ENCODE results near the gene ETHE1. TPM values are rescaled to one million over a fixed set of nuclear protein-coding genes. Genes with fewer than 3 reads are reported as not detected.

The ETHE1 gene
- total and polyA plus RNA-seq, 2 donors (not counting 1 experiment from before 2014, with no cell fraction given), result 16.0 to 39.4 TPM

DNA sequence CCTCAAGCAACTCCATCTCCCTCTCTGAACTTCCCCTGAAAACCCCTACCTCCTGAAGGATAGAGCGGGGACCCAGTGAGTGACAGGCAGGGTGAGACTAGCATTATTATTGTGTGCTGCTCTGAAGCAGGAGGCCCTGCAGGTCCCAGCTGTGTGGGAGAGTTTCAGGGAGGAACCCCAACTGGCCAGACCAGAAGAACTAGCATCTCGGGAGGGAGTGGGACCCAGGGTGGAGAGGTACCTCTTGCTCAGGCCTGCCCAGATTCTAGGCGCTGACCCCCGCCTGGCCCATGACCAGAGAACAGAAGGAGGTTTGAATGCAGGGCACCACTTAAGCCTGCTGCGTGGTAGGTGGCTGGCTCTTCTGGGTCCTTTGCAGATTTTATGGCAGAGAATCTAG lies 55.9 kb downstream of the ETHE1 start:
- H3K9ac ChIP-seq (ENCODE audit: low read length), result no peak overlapping the region
- H3K36me3 ChIP-seq (replicated peaks in 1 of 2; ENCODE audit: control extremely low read depth in 1 of 2, control insufficient read depth in 1 of 2, extremely low read depth in 1 of 2, insufficient read depth in 2 of 2, low read length in 1 of 2), result no peaks in the 10 kb centered on the region
- H3K79me2 ChIP-seq (ENCODE audit: control insufficient read depth, insufficient read depth, low read length), result no peaks in the 10 kb centered on the region
- no peak for TF ChIP-seq EZH2 (IDR thresholded peaks at IDR 0.05; ENCODE audit: borderline replicate concordance, insufficient read depth, low read depth, low read length, poor library complexity, severe bottlenecking)
- TF ChIP-seq, protein P1, sequence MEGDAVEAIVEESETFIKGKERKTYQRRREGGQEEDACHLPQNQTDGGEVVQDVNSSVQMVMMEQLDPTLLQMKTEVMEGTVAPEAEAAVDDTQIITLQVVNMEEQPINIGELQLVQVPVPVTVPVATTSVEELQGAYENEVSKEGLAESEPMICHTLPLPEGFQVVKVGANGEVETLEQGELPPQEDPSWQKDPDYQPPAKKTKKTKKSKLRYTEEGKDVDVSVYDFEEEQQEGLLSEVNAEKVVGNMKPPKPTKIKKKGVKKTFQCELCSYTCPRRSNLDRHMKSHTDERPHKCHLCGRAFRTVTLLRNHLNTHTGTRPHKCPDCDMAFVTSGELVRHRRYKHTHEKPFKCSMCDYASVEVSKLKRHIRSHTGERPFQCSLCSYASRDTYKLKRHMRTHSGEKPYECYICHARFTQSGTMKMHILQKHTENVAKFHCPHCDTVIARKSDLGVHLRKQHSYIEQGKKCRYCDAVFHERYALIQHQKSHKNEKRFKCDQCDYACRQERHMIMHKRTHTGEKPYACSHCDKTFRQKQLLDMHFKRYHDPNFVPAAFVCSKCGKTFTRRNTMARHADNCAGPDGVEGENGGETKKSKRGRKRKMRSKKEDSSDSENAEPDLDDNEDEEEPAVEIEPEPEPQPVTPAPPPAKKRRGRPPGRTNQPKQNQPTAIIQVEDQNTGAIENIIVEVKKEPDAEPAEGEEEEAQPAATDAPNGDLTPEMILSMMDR (IDR thresholded peaks at IDR 0.05), result no peak
- H3K4me1 ChIP-seq (ENCODE audit: control insufficient read depth in 2 of 2, insufficient read depth in 2 of 2, low read length in 2 of 2), result peaks cover 4 to 13% of the 10 kb centered on the region in 2 donors
- intact Hi-C loops (cut with micrococcal nuclease), result no loop called here
- H3K4me1 Mint-ChIP-seq, result peaks cover 12% of the 10 kb centered on the region
- H3K27ac Mint-ChIP-seq, result no peak overlapping the region
- CTCF ChIA-PET, result interaction anchor here (1.4 kb wide), 1 partner anchor 10 kb away, joined by 3 read pairs; no protein-coding TSS in a partner anchor
- WGBS (ENCODE audit: insufficient coverage), result 85% methylated on average over 4 of the region's 5 CpGs
- no peak overlapping the region for H3K4me3 Mint-ChIP-seq
- ATAC-seq (ENCODE audit: low read depth), result no peak
- H3K9me3 ChIP-seq (ENCODE audit: control extremely low read depth in 1 of 3, control insufficient read depth in 2 of 3, insufficient read depth in 1 of 3, low read length in 2 of 3), result no peaks in the 10 kb centered on the region
- no peak overlapping the region for H3K4me2 ChIP-seq (replicated peaks; ENCODE audit: low read depth, low read length, poor library complexity, severe bottlenecking)
- no peak for DNase-seq
- H3K27ac ChIP-seq (ENCODE audit: low read length in 2 of 2), result no peak overlapping the region
- no peaks in the 10 kb centered on the region for H4K20me1 ChIP-seq (ENCODE audit: control insufficient read depth, insufficient read depth, low read length, poor library complexity, severe bottlenecking)
- H3K27me3 Mint-ChIP-seq, result peaks cover under 1% of the 10 kb centered on the region
- H3K27me3 ChIP-seq (replicated peaks in 1 of 4; ENCODE audit: control extremely low read depth in 1 of 4, control insufficient read depth in 3 of 4, insufficient read depth in 4 of 4, low read length in 3 of 4), result peaks cover 0 to 2% (median under 1%) of the 10 kb centered on the region in 4 experiments
- H3K9me3 Mint-ChIP-seq (ENCODE audit: insufficient read depth), result no peaks in the 10 kb centered on the region
- no peak overlapping the region for H3K4me3 ChIP-seq (ENCODE audit: control extremely low read depth in 1 of 5, extremely low read depth in 1 of 5, insufficient read depth in 1 of 5, low read depth in 2 of 5, low read length in 4 of 5)
- H2AFZ ChIP-seq (ENCODE audit: insufficient read depth, low read depth, low read length, poor library complexity, severe bottlenecking), result no peak overlapping the region
- POLR2A ChIA-PET, result no interaction called here

DNA sequence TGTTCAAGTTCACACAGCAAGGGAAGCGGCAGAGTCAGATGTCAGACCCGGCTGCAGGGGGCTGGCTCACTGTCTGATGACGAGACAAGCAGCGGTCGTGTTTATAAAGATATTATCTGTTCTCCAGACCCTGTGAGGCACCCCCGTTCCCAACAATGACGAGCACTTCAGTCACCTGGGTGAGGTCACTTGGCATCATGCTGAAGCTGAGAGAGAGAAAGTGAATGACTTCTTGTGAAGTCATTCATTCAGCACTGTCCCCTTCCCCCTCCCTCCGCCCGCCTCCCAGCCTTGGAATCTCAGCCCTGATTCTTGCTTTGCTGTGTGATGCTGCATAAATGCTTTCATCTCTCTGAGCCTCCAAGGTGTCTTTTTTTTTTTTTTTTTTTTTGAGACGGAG lies 56.7 kb downstream of the ETHE1 start:
- Mint-ChIP-seq H3K27ac (no peak overlapping the region), H3K27me3 (peaks cover 4% of the 10 kb centered on the region), H3K4me3 (no peak overlapping the region), H3K9me3 (ENCODE audit: insufficient read depth) (no peaks in the 10 kb centered on the region), H3K4me1 (peaks cover 8% of the 10 kb centered on the region)
- peaks cover 0 to 10% (median 5%) of the 10 kb centered on the region in 4 experiments for H3K27me3 ChIP-seq (replicated peaks in 1 of 4; ENCODE audit: control extremely low read depth in 1 of 4, control insufficient read depth in 3 of 4, insufficient read depth in 4 of 4, low read length in 3 of 4)
- POLR2A ChIA-PET, result no interaction called here
- no peaks in the 10 kb centered on the region for H3K79me2 ChIP-seq (ENCODE audit: control insufficient read depth, insufficient read depth, low read length)
- no peaks in the 10 kb centered on the region for H3K36me3 ChIP-seq (replicated peaks in 1 of 2; ENCODE audit: control extremely low read depth in 1 of 2, control insufficient read depth in 1 of 2, extremely low read depth in 1 of 2, insufficient read depth in 2 of 2, low read length in 1 of 2)
- intact Hi-C loops (cut with micrococcal nuclease), result no loop called here
- H3K4me1 ChIP-seq (ENCODE audit: control insufficient read depth in 2 of 2, insufficient read depth in 2 of 2, low read length in 2 of 2), result peaks cover 0 to 5% of the 10 kb centered on the region in 2 donors
- TF ChIP-seq, protein P1 (IDR thresholded peaks at IDR 0.05), result no peak
- no peak for TF ChIP-seq EZH2 (IDR thresholded peaks at IDR 0.05; ENCODE audit: borderline replicate concordance, insufficient read depth, low read depth, low read length, poor library complexity, severe bottlenecking)
- CTCF ChIA-PET, result no interaction called here
- H3K4me2 ChIP-seq (replicated peaks; ENCODE audit: low read depth, low read length, poor library complexity, severe bottlenecking), result no peak overlapping the region
- peaks cover 0 to 4% (median 0%) of the 10 kb centered on the region in 3 donors for H3K9me3 ChIP-seq (ENCODE audit: control extremely low read depth in 1 of 3, control insufficient read depth in 2 of 3, insufficient read depth in 1 of 3, low read length in 2 of 3)
- no peak for DNase-seq
- 97% methylated on average over 5 of the region's 10 CpGs for WGBS (ENCODE audit: insufficient coverage)
- H3K4me3 ChIP-seq (ENCODE audit: control extremely low read depth in 1 of 5, extremely low read depth in 1 of 5, insufficient read depth in 1 of 5, low read depth in 2 of 5, low read length in 4 of 5), result no peak overlapping the region
- no peaks in the 10 kb centered on the region for H4K20me1 ChIP-seq (ENCODE audit: control insufficient read depth, insufficient read depth, low read length, poor library complexity, severe bottlenecking)
- H3K9ac ChIP-seq (ENCODE audit: low read length), result no peak overlapping the region
- no peak overlapping the region for H3K27ac ChIP-seq (ENCODE audit: low read length in 2 of 2)
- ATAC-seq (ENCODE audit: low read depth), result no peak
- H2AFZ ChIP-seq (ENCODE audit: insufficient read depth, low read depth, low read length, poor library complexity, severe bottlenecking), result no peak overlapping the region

Data from B cell (primary cell).